Coronary artery (tissue), 2 donors: Measurements from ENCODE around the gene PLXNA2.

Experiments
- DNase-seq: peaks from one replicate; pipeline ENCODE4 v3.0.0-alpha.2; 2017; ENCODE audit warnings: low spot score
- H3K27ac ChIP-seq, 2 donors: fragments of 200-600 bp; sonication (generic); one replicate each; pipeline ENCODE4 v1.5.1; 2016 to 2019
- H3K4me3 ChIP-seq: fragments of 200-600 bp; sonication (generic); 2 replicates; pipeline ENCODE4 v1.5.1; 2016; ENCODE audit warnings: mild to moderate bottlenecking, moderate library complexity
- TF ChIP-seq, protein P1 (sequence below): fragments of 200-600 bp; sonication (generic); IDR thresholded peaks from one replicate; pipeline ENCODE4 v1.5.1; 2019; ENCODE audit warnings: antibody characterized with exemption

Gene PLXNA2

GRCh38 chr1:208174731-208175507 is 69.3 kb downstream of the PLXNA2 start:
- H3K27ac ChIP-seq, result no peak overlapping the region
- DNase-seq, result no peak
- TF ChIP-seq, protein P1, sequence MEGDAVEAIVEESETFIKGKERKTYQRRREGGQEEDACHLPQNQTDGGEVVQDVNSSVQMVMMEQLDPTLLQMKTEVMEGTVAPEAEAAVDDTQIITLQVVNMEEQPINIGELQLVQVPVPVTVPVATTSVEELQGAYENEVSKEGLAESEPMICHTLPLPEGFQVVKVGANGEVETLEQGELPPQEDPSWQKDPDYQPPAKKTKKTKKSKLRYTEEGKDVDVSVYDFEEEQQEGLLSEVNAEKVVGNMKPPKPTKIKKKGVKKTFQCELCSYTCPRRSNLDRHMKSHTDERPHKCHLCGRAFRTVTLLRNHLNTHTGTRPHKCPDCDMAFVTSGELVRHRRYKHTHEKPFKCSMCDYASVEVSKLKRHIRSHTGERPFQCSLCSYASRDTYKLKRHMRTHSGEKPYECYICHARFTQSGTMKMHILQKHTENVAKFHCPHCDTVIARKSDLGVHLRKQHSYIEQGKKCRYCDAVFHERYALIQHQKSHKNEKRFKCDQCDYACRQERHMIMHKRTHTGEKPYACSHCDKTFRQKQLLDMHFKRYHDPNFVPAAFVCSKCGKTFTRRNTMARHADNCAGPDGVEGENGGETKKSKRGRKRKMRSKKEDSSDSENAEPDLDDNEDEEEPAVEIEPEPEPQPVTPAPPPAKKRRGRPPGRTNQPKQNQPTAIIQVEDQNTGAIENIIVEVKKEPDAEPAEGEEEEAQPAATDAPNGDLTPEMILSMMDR, result no peak
- H3K4me3 ChIP-seq, result no peak overlapping the region

- no peak for DNase-seq
- TF ChIP-seq, protein P1, result no peak
- Histone ChIP-seq H3K4me3 (no peak overlapping the region), H3K27ac (no peak overlapping the region)
These were observed 70.0 kb downstream of the PLXNA2 start for GRCh38 chr1:208174200-208174599.

DNA sequence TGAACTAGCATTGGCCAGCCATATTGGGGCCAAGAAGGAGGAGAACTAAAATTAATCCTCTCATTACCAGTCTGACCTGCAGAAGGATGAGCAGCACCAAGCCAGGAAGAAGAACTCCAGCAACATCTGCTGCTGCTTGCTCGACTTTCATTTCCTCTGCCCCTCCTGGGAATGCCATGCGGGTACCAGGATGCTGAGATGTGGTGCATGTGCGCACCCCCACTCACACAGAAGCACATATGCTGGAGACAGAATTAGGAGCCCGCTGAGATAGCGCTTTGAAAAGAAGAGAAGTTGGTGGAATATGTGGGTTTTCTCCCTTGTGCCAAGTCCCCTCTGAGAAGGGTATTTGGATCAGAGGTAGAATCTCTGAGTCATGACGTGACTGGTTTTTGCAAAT is 70.4 kb downstream of the PLXNA2 start:
- TF ChIP-seq, protein P1, result no peak
- no peak for DNase-seq
- Histone ChIP-seq H3K4me3 (no peak overlapping the region), H3K27ac (no peak overlapping the region)

- H3K27ac ChIP-seq, result no peak overlapping the region
- H3K4me3 ChIP-seq, result no peak overlapping the region
- TF ChIP-seq, protein P1, result no peak
- DNase-seq, result no peak
These were observed 71.6 kb downstream of the PLXNA2 start for GRCh38 chr1:208172423-208173145.

- TF ChIP-seq, protein P1, result no peak
- Histone ChIP-seq H3K4me3 (no peak overlapping the region), H3K27ac (no peak overlapping the region)
- DNase-seq, result no peak
These were observed 72.4 kb downstream of the PLXNA2 start for GRCh38 chr1:208171616-208172422.

GRCh38 chr1:208170252-208170651 is 73.9 kb downstream of the PLXNA2 start:
- Histone ChIP-seq H3K27ac (no peak overlapping the region), H3K4me3 (no peak overlapping the region)
- TF ChIP-seq, protein P1, result no peak
- no peak for DNase-seq
